ENCODE data around the gene RPA1.

DNA sequence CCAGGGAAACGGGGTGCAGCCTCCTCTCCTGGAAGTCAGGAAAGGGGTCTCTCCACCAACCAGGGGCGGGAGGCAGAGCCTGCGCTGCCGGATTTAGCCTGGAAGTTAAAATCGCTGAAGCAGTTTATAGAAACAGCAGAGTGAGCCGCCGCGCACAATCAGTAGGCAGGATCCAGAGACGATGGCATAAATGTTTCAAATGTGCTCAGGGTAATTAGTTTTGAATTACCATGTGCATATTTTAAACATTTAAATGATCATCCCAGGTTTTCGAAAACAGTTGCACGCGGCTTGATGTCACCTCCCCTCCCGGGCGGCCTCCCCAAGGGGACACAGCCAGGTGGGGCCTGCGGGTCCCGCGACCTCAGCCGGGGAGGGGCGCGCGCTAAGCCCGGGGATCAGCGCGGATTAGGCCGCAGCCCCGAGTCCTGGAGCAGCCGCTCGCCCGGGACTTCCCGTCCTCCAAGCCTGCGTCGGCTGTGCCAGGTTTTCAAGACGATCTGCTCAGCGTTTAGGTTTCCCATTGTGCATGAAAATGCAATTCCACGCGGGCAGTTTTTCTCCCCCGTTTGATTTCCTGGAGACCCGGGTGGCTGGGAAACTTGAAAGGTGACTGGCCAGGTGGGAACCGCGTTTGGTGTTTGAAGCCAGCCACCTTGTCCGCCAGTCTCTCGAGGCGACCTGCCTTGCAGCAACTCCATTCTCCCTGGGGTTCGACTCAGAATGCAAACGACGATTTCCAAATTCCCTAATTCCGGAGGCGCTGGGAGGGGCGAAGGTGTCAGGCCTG lies 78.3 kb downstream of the RPA1 start:
- no peak for TF ChIP-seq EP300 (IDR thresholded peaks at IDR 0.05)
- no peak for TF ChIP-seq POLR2AphosphoS5 (IDR thresholded peaks at IDR 0.05)
- TF ChIP-seq, protein P1, sequence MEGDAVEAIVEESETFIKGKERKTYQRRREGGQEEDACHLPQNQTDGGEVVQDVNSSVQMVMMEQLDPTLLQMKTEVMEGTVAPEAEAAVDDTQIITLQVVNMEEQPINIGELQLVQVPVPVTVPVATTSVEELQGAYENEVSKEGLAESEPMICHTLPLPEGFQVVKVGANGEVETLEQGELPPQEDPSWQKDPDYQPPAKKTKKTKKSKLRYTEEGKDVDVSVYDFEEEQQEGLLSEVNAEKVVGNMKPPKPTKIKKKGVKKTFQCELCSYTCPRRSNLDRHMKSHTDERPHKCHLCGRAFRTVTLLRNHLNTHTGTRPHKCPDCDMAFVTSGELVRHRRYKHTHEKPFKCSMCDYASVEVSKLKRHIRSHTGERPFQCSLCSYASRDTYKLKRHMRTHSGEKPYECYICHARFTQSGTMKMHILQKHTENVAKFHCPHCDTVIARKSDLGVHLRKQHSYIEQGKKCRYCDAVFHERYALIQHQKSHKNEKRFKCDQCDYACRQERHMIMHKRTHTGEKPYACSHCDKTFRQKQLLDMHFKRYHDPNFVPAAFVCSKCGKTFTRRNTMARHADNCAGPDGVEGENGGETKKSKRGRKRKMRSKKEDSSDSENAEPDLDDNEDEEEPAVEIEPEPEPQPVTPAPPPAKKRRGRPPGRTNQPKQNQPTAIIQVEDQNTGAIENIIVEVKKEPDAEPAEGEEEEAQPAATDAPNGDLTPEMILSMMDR (IDR thresholded peaks at IDR 0.05) = no peak
